Posterior vena cava (tissue), 2 donors: ENCODE data around the gene ZNF831. TPM values are rescaled to one million over a fixed set of nuclear protein-coding genes. Genes with fewer than 3 reads are reported as not detected.

Source experiments
- DNase-seq: peaks from one replicate; pipeline ENCODE4 v3.0.0-alpha.2; 2020; ENCODE audit warnings: low spot score
- intact Hi-C, 2 donors: fragments of 100-400 bp; cut with DNase I; formaldehyde crosslinking; loops; one replicate each; pipeline versions ENCODE4 v1.14.1 to v1.14.2; 2022 to 2023
- total RNA-seq, 2 donors: library from RNA; stranded (reverse); fragmentation: NEBNext Ultra II Directional; extraction: Animal tissue kit (Norgen Biotek cat#: 25700); gene quantifications; one replicate each; pipeline ENCODE4 v1.2.1, GENCODE V29; 2021
- donor health status: DM: yes; HTN: yes; CAD: no.
- donor health status: DM: yes; HTN: yes; CAD: no.

ZNF831 gene
- total RNA-seq, 2 donors from 2014 or later: 0.37 to 0.57 TPM

DNA sequence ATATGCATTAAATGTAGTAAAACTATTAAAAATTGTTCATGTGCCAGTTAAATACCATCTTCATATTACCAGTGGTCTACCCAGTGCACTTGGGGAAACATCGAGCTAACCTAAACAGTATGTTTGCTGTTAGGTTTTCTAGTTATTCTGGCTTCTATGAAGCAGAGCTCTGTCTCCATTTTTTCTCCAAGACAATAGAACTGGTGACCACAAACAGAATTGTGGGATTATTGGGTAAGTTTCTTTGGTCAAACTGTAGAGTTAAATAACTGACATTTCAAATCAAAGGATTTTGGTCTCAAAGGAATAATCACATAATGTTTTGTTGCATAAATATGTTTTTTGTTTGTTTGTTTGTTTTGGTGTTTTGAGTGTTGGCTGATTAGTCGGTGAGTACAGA lies 96.3 kb downstream of the ZNF831 start:
- intact Hi-C loops: no loop called here
- DNase-seq: no peak

DNA sequence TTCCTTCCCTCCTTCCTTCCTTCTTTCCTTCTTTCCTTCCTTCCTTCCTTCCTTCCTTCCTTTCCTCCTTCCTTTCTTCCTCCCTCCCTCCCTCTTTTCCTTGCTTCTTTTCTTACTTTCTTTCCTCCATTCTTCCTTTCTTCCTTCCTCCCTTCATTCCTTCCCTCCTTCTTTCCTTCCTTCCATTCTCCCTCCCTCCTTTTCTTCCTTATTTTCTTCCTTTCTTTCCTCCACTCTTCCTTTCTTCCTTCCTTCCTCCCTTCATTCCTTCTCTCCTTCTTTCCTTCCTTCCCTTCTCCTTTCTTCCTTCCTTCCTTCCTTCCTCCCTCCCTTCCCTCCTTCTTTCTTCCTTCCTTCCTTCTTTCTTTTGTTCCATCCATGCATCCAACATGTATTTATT lies 101.7 kb downstream of the ZNF831 start:
- DNase-seq: no peak
- intact Hi-C loops: no loop called here

DNA sequence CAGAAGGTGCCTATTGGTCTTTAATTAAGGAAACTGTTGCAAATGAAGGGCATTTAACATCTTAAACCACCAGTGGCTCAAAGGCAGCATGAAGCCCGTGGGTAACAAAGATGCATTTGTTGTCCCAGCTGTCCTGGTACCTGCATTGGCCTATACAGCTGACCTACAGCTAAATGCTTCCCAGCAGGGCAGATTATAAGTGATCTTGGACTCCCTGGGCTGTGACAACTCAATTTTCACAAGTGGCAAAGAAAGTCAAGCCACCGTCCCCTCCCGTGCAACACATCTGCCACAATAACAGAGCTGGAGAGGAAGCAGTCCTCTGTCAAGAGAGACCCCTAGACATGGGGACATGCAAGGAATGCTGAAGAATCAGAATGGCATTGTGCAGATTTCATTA lies 105.2 kb downstream of the ZNF831 start:
- DNase-seq: no peak
- intact Hi-C loops: no loop called here

DNA sequence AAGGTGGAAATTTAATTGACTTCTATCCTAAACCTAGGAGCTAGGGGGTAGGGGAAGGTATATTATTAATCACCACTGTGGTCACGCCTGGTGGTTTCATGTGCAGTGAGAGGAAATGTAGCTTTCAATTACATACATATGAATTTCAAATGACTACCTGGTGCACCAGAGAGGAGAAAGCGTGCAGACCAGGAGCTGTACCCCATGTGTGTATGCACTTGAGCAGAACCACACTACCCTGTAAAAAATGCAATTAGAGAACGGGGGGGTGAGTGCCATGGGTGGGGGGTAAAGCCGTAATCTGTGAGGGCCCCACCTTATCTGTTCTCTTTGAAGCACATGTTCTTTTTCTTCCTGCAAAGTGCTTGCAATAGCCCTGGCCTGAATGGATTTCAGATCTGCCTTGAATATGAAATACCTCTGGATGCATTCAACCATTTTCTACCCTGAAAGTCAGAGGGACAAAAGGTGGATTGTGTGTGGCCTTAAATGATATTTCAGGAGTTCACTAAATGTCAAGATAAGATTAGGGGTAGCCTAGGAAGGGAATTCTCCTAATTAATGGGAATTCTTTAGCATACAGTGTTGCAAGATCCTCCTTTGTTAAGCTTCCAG lies 105.9 kb downstream of the ZNF831 start:
- intact Hi-C loops: no loop called here
- DNase-seq: no peak

DNA sequence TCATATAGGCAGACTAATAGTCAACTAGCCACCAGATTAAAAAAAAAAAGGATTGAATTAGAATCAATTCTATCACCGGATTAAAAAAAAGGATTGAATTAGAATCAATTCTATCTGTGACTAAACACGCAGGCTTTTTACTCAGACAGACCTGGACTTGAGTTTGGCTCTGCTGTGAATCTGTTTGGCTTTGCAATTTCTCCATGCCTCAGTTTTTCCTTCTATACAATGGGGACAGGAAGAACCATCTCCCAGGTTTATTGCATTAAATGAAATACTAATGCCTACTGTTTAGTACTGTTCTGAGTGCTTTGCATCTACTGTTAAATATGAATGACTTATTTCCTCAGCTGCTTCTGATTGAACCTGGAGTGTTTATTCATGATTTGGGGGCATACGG lies 106.8 kb downstream of the ZNF831 start:
- intact Hi-C loops: no loop called here
- DNase-seq: no peak

DNA sequence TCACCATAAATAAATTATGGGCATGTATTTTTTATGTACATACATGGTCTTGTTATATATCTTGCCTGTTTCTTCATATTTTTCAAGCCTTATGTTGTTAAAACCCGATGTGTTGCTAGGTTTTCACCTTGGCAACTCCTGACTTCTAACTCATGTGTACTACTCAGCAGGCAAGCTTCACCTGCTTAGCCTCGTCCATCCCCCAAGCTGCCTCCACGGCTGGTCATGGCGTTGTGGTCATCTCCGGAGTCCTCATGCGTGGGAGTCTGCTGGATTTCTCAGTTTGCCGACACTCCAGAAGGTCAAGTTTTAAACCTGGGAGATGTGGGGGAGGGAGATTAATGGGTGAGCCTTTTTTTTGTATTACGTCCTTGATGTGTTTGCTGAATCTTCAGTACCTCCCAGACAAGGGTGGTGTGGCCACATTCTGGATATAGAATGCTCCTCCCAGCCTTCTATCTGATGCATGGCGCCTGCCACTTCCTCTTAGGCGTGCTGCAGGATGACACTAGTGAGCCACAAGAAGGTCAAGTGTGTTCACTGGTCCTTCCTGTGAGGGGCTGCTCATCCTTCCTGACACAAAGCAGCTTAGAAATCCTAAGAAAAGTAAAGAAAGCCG lies 110.2 kb downstream of the ZNF831 start:
- intact Hi-C loops: no loop called here
- no peak for DNase-seq

DNA sequence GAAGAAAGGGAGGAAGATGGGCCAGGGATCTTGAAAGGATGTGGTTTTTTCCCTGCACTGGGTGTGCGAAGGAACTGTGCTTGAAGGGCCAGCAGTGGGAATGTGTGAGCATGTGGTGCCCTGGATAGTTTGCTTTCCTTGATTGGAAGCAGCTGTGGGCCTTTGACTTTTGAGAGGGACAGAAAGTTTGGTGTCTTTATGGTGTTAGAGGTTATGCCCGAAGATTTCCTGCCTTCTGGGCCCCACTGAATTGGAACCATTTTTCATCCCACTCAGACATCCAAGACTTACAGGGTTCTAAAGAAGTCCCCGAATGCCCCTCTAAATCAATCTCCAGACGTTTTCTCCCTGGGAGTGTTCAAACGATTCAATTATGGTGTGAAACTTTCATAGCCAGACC lies 113.3 kb downstream of the ZNF831 start:
- intact Hi-C loops: no loop called here
- DNase-seq: no peak

DNA sequence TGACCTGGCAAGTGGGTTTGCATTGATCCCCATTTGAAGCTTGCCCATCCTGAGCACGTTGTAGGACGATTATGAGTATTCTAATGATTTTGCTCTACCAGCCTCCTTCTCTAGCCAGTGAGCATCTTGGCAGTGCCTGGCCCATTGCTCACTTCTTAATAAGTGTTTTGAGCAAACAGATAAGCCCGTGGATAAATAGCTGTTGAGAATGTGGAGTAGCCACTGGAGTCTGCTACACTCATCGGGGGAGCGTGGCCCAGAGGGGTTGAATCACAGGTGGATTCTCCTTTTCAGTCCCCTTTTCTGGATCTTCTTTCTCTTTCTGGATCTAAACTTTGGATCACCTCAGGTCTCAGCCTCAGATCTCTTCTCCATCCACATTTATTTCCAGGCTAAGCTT lies 120.8 kb downstream of the ZNF831 start:
- no peak for DNase-seq
- intact Hi-C loops: no loop called here

DNA sequence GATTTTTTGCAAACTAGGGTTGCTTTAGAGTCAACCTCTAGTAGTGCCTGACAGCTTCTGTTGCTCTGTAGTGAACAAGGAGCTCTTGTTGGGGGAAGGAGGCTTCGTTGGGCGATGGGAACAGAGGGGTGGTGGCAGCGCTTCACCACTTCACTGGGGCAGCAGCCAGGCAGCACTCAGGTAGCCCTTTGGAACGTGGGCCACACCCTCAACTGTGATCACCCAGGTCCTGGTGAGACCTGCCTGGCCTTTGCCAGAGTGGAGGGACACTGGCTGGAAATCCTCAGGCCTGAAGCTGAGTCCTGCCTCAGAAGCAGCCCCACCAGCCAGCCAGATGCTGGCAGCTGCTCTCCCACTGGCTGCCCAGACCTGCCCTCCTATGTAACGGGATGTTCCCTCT lies 126.4 kb downstream of the ZNF831 start:
- no peak for DNase-seq
- intact Hi-C loops: no loop called here

DNA sequence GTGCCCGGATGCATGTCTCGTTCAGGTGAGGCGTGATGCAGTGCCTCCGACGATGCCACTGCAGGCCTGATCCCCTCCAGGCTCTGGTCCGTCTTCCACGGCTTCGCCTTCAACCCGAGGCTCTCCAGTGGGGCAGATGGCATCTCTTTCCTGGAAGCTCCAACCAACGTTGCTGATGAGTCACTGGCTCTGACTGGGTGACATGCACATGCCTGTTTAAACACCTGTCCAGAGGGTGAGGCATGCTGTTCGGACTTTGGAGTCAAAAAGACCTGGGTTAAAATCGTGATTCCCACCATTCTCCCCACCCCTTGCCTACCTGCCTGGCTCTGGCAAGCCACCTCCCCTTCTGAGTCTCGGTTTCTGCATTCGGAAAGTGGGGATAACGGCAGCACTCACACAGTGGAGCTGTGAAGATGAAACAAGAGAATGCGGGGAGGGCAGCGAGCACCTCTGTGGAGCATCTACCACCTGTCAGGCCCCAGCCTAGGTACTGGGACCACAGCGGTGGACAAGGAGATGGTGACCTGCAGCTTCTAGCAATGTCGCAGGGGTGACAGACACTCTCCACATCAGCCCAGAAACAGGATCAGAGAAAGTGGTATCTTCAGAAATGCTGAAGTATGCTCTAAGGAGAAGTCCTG lies 128.2 kb downstream of the ZNF831 start:
- intact Hi-C loops: no loop called here
- DNase-seq: no peak

DNA sequence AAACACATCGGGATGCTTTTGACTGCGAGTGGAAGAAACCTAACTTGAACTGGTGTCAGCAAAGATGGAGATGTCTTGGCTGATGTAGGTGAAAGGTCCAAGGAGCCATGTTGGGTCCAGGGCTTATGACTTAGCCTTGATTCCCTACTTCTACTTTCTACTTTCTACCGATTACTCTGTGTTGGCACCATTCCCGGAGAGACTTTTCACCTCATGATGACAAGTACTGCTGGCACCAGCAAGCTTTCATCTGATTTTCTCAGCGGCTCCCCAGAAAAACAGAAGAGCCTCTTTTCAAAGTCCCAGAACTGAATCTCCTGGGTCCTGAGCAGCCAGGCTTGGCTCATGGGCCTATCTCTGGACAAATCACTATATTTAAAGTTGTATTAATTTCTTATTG lies 131.9 kb downstream of the ZNF831 start:
- intact Hi-C loops: no loop called here
- no peak for DNase-seq

DNA sequence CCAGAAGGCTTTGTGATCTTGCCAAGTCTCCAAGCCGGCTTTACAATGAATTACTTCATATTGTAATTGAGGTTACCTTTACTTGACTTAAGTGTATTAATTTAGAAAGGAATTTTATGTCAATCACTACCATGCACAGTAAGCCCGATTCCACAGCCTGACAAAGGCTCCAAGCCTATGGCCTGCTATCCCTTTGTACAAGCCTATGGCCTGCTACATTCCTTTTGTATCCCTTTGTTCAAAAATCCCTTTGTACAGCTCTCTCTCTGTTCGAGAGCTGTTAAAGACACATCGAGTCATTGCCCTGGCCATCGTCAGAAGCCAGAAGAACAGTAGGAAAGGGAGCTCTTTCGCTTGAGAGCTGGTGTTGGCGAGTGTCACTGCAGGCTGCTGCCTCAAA lies 134.1 kb downstream of the ZNF831 start:
- intact Hi-C loops: no loop called here
- DNase-seq: no peak

DNA sequence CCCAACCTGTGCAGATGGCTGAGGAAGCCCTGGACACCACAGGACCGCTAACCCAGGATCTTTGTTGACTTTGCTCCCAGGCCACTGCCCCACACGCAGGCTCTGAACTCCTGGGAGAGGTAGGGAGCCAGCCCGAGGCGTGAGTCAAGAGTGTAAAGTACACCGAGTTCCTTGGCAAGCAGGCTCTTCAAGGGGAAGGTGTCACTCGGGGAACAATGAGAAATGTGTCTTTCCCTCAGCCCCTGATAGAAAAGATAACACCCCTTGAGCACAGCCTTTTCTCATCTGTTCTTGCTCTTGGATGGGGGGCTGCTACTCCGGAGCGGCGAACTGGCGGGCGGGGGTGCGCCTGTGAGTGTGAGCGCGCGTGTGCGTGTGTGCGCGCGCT lies 136.3 kb downstream of the ZNF831 start:
- no peak for DNase-seq
- intact Hi-C loops: no loop called here

DNA sequence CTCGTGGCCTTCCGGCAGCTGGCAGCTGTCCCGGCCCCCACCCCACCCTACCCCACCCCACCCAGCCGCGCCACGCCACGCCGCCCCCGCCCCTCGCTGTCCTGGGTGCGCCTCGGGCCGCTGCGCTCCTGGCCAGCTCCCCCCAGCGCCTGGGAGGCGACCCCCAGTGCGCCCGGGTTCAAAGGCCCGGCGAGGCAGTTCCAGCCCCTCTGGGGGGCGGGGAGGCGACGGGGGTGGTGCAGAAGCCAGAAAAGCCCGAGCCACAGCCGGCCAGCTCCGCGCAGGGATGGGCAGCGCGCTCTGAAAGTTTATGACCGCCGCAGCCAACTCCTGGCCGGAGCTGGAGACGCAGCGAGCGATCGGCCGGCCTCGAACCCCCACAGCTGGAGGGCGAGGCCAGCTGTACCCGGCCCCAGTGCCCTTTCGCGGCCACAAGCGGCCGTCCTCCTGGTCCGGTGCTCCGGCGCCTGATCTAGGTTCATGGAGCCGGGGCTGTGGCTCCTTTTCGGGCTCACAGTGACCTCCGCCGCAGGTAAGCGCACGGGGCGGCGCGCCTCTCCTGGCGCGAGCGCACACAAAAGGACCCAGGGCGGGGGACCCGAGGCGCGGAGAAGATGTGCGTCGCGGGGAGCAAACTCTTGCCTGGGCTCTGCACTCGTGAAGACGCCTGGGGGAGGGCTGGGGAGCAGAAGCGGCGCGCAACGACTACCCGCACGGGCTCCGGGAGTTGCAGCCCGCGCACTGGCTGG lies 136.9 kb downstream of the ZNF831 start, which contains the start of gene EDN3:
TSS of gene EDN3 (plus strand) at position 279 of the 749 bp plus-strand sequence. CDS start at position 481, 202 bp downstream.
- no peak for DNase-seq
- intact Hi-C loops: no loop called here

DNA sequence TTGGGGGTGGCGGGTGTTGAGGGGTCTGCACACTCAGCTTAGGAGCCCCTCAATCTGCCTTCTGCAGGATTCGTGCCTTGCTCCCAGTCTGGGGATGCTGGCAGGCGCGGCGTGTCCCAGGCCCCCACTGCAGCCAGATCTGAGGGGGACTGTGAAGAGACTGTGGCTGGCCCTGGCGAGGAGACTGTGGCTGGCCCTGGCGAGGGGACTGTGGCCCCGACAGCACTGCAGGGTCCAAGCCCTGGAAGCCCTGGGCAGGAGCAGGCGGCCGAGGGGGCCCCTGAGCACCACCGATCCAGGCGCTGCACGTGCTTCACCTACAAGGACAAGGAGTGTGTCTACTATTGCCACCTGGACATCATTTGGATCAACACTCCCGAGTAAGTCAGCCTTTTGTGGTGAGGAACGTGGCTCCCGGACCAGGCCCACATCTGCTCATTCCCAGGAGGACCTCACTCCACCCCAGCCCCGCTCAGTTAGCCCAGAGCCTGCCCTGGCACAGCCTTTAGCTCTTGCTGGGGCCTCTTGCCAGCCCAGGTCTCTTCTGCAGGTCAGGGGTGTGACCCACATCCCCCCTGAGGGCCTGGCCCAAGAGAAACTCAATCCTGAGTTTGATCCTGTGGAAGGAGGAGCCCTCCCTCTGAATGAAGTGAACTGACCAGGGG lies 137.9 kb downstream of the ZNF831 start:
- intact Hi-C loops: no loop called here
- DNase-seq: no peak

DNA sequence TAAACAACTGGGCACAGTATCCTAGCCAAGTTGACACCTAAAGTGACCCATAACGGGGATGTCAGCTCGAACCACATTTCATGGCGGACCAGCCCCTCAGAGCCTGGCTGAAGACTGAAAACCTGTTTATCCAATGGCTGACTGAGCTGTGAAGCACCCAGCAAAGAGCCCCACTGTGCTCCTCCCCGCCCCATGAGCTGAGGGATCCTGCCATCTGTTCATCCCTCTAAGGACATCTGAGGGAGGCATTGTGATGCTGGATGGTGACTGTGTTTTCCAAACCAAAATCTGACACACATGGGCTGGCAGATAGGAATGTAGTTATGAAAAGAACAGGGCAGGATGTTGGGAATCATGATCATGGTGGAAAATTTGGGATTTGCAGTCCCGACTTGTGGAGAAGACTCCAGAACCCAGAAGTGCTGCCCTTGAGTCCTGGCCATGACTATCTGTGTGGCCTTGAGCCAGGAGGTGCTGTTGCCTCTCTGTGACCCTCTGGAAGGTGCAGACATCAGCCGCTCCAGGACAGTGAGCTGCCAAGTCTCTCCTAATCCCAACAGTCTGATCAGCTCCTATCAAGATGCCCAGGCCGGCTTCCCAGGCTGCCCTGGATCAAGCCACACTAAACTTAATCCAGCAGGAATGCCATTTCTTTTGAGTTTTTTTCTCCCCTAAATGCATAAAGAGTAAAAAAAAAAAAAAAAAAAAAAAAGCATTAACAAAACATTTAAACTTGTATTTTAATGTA lies 142.5 kb downstream of the ZNF831 start:
- intact Hi-C loops: no loop called here
- no peak for DNase-seq

DNA sequence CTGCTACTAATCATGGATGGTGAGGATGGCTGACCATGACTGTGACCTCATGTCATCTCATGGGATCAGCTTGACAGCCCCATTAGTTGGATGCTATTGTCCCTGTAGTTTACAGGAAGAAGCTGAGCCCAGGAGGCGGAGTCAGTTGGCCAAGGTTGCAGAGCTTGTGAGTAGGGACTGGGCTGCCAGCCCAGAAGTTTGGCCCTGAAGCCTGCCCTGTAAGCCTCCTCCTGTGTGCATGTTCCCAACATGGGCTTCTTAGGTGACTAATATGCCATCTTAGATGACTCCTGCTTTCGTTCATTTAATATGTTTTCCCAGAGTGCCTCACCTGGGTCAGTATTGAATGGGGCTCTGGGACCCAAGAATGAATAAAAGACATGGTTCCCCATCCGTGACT lies 143.6 kb downstream of the ZNF831 start:
- no peak for DNase-seq

More for the DNA sequence above, 143.6 kb downstream of the ZNF831 start:
- intact Hi-C loops: no loop called here
